CD14-positive monocyte (primary cell): ENCODE data around the gene SLC26A11. TPM values are rescaled to one million over a fixed set of nuclear protein-coding genes. Genes with fewer than 3 reads are reported as not detected.

ENCODE experiments used
- DNase-seq, 3 donors: peaks; one replicate each; pipeline ENCODE4 v3.0.0-alpha.2; 2011 to 2022
- H2AFZ ChIP-seq: 2 replicates; pipeline ENCODE4 v1.6.0; 2012; ENCODE audit warnings: mild to moderate bottlenecking, low read depth, low read length, inconsistent platforms; ENCODE audit not compliant: insufficient read depth, poor library complexity, severe bottlenecking
- H3K27ac ChIP-seq, 2 donors: 1 replicate in 1 of 2; 2 replicates in 1 of 2; pipeline ENCODE4 v1.5.1; 2012 to 2013; ENCODE audit warnings: low read length in 2 of 2, control low read depth in 1 of 2, inconsistent platforms in 1 of 2, low read depth in 1 of 2, mild to moderate bottlenecking in 1 of 2
- H3K27me3 ChIP-seq, 2 donors: one replicate each; pipeline versions ENCODE4 v1.6.0 to v1.6.1; 2011 to 2013; ENCODE audit warnings: low read length in 2 of 2; ENCODE audit not compliant: control insufficient read depth in 2 of 2, insufficient read depth in 2 of 2
- H3K36me3 ChIP-seq, 2 donors: replicated peaks in 1 of 2; 1 replicate in 1 of 2; 2 replicates in 1 of 2; pipeline versions ENCODE4 v1.5.1 to v1.6.1; 2012 to 2013; ENCODE audit warnings: low read length in 2 of 2, control low read depth in 1 of 2, inconsistent platforms in 1 of 2, mild to moderate bottlenecking in 1 of 2; ENCODE audit not compliant: insufficient read depth in 2 of 2, control insufficient read depth in 1 of 2
- H3K4me1 ChIP-seq, 2 donors: 1 replicate in 1 of 2; 2 replicates in 1 of 2; pipeline versions ENCODE4 v1.5.1 to v1.6.1; 2012 to 2013; ENCODE audit warnings: low read length in 2 of 2, control low read depth in 1 of 2, inconsistent platforms in 1 of 2, mild to moderate bottlenecking in 1 of 2, moderate library complexity in 1 of 2; ENCODE audit not compliant: insufficient read depth in 2 of 2, control insufficient read depth in 1 of 2
- H3K4me2 ChIP-seq: replicated peaks from 2 replicates; pipeline ENCODE3; 2012; ENCODE audit warnings: low read length, moderate library complexity, mild to moderate bottlenecking; ENCODE audit not compliant: poor library complexity, severe bottlenecking; ENCODE audit errors: extremely low read depth
- H3K4me3 ChIP-seq, 3 experiments: fragments of 200-600 bp in 1 of 3; sonication (generic) in 1 of 3; replicated peaks in 1 of 3; 1 replicate in 2 of 3; 2 replicates in 1 of 3; pipeline ENCODE4 v1.5.1; 2011 to 2013; ENCODE audit warnings: low read length in 3 of 3, mild to moderate bottlenecking in 3 of 3, control low read depth in 2 of 3, low read depth in 2 of 3, inconsistent platforms in 1 of 3, moderate library complexity in 1 of 3
- H3K79me2 ChIP-seq: 2 replicates; pipeline ENCODE4 v1.6.0; 2012; ENCODE audit warnings: mild to moderate bottlenecking, control low read depth, inconsistent platforms, low read length, moderate library complexity; ENCODE audit not compliant: insufficient read depth
- H3K9ac ChIP-seq: 2 replicates; pipeline ENCODE4 v1.6.0; 2017; ENCODE audit warnings: low read length, mild to moderate bottlenecking; ENCODE audit not compliant: insufficient read depth, poor library complexity, severe bottlenecking
- H3K9me3 ChIP-seq, 2 donors: replicated peaks in 1 of 2; 1 replicate in 1 of 2; 2 replicates in 1 of 2; pipeline versions ENCODE4 v1.5.1 to v1.6.1; 2012 to 2013; ENCODE audit warnings: low read length in 2 of 2, control low read depth in 1 of 2; ENCODE audit not compliant: control insufficient read depth in 1 of 2, insufficient read depth in 1 of 2
- H4K20me1 ChIP-seq: 2 replicates; pipeline ENCODE4 v1.6.0; 2012; ENCODE audit warnings: mild to moderate bottlenecking, low read length, control low read depth, moderate library complexity; ENCODE audit not compliant: insufficient read depth
- H3K27ac Mint-ChIP-seq, 7 donors: one replicate each; pipeline ENCODE4 v1.8.0; 2020; ENCODE audit warnings: mild to moderate bottlenecking in 7 of 7, mixed read lengths in 7 of 7, moderate library complexity in 6 of 7, inconsistent platforms in 2 of 7
- H3K27me3 Mint-ChIP-seq, 3 donors: one replicate each; pipeline ENCODE4 v1.8.0; 2021 to 2022; ENCODE audit warnings: low read depth in 3 of 3, mild to moderate bottlenecking in 3 of 3, mixed read lengths in 3 of 3, moderate library complexity in 3 of 3, inconsistent platforms in 1 of 3
- H3K36me3 Mint-ChIP-seq, 2 donors: one replicate each; pipeline ENCODE4 v1.8.0; 2020; ENCODE audit warnings: mixed read lengths in 2 of 2, inconsistent platforms in 1 of 2, mild to moderate bottlenecking in 1 of 2
- H3K4me1 Mint-ChIP-seq: one replicate; pipeline ENCODE4 v1.8.0; 2020; ENCODE audit warnings: mild to moderate bottlenecking, mixed read lengths
- H3K4me3 Mint-ChIP-seq, 2 donors: one replicate each; pipeline ENCODE4 v1.8.0; 2020; ENCODE audit warnings: mild to moderate bottlenecking in 2 of 2, mixed read lengths in 2 of 2, moderate library complexity in 1 of 2
- H3K9me3 Mint-ChIP-seq, 7 donors: one replicate each; pipeline ENCODE4 v1.8.0; 2020 to 2022; ENCODE audit warnings: mixed read lengths in 7 of 7, mild to moderate bottlenecking in 6 of 7, moderate library complexity in 6 of 7, inconsistent platforms in 2 of 7
- CTCF ChIP-seq: fragments of 200-600 bp; IDR thresholded peaks from one replicate; pipeline ENCODE4 v1.8.0; 2022; ENCODE audit warnings: antibody characterized with exemption, mild to moderate bottlenecking
- WGBS: methylation state at CpG from one replicate; pipeline ENCODE4 v1.1.5; 2013; ENCODE audit warnings: missing lambda C conversion rate; ENCODE audit not compliant: insufficient coverage; 5-methylcytosine and 5-hydroxymethylcytosine counted together
- intact Hi-C, 2 donors: fragments of 100-400 bp; cut with micrococcal nuclease; formaldehyde crosslinking; loops; one replicate each; pipeline versions ENCODE4 v1.15.0 to v1.15.1; 2023
- polyA plus RNA-seq, 3 donors: library from polyadenylated mRNA; depleted of rRNA in 1 of 3; unstranded in 2 of 3; stranded (reverse) in 1 of 3; fragments of 300-500 nt in 2 of 3; fragments of >200 nt in 1 of 3; fragmentation: Illumina TruSeq in 2 of 3; gene quantifications; 1 replicate in 2 of 3; 2 replicates in 1 of 3; pipeline ENCODE4 v1.2.3, GENCODE V29; 2012 to 2021

The SLC26A11 gene
- polyA plus RNA-seq, 3 donors = 1.8 to 29.7 (median 2.6) TPM

GRCh38 chr17:80267391-80267790 lies 47.2 kb downstream of the SLC26A11 start:
- DNase-seq = no peak
- Mint-ChIP-seq H3K27ac (peak overlapping the region in 3 of 7 donors; percentile 21 to 36 (median 23)), H3K4me3 (no peak overlapping the region), H3K9me3 (peaks cover 0 to 2% (median 0%) of the 10 kb centered on the region in 7 donors), H3K36me3 (peaks cover 20 to 29% of the 10 kb centered on the region in 2 donors), H3K4me1 (peaks cover 41% of the 10 kb centered on the region), H3K27me3 (peaks cover 0 to 6% (median 0%) of the 10 kb centered on the region in 3 donors)
- Histone ChIP-seq H4K20me1 (peaks cover 97% of the 10 kb centered on the region), H2AFZ (no peak overlapping the region), H3K4me3 (no peak overlapping the region), H3K27me3 (no peaks in the 10 kb centered on the region), H3K27ac (no peak overlapping the region), H3K4me2 (no peak overlapping the region), H3K9me3 (no peaks in the 10 kb centered on the region), H3K9ac (no peak overlapping the region), H3K36me3 (peaks cover 39 to 63% of the 10 kb centered on the region in 2 donors), H3K4me1 (peaks cover 23 to 38% of the 10 kb centered on the region in 2 donors), H3K79me2 (peaks cover 98% of the 10 kb centered on the region)
- no peak for TF ChIP-seq CTCF
- no CpG with 5 or more reads among the region's 6 CpGs for WGBS
- intact Hi-C loops = no loop called here

- Mint-ChIP-seq H3K4me3 (no peak overlapping the region), H3K4me1 (peaks cover 31% of the 10 kb centered on the region), H3K27ac (no peak overlapping the region), H3K36me3 (peaks cover 25 to 40% of the 10 kb centered on the region in 2 donors), H3K9me3 (peaks cover 0 to 2% (median 0%) of the 10 kb centered on the region in 7 donors), H3K27me3 (peaks cover 0 to 6% (median 0%) of the 10 kb centered on the region in 3 donors)
- H3K27ac ChIP-seq = no peak overlapping the region
- H3K4me1 ChIP-seq = peaks cover 14 to 28% of the 10 kb centered on the region in 2 donors
- intact Hi-C loops = no loop called here
- WGBS = 57% methylated on average over 2 of the region's 4 CpGs
- H3K27me3 ChIP-seq = no peaks in the 10 kb centered on the region
- peaks cover 100% of the 10 kb centered on the region for H4K20me1 ChIP-seq
- H3K4me3 ChIP-seq = no peak overlapping the region
- no peaks in the 10 kb centered on the region for H3K9me3 ChIP-seq
- H3K4me2 ChIP-seq = no peak overlapping the region
- H3K9ac ChIP-seq = no peak overlapping the region
- peaks cover 50 to 73% of the 10 kb centered on the region in 2 donors for H3K36me3 ChIP-seq
- H2AFZ ChIP-seq = no peak overlapping the region
- H3K79me2 ChIP-seq = peaks cover 98% of the 10 kb centered on the region
- no peak for DNase-seq
- TF ChIP-seq CTCF = no peak
Measured at GRCh38 chr17:80268427-80268826, 48.2 kb downstream of the SLC26A11 start.
